Activated B cell treated with CpG ODN at 0.5 μM for 24 hours (primary cell): ENCODE data around the gene MPV17. TPM values are rescaled to one million over a fixed set of nuclear protein-coding genes. Genes with fewer than 3 reads are reported as not detected.
"Not testable (repeated sequence)": the region's sequence is repeated elsewhere in the genome, so short reads cannot be mapped to it uniquely, and the experiment has no call there.

ENCODE experiments used
- ATAC-seq: fragments of 200-7000 bp; cut with Tn5 transposase; one replicate; pipeline ENCODE4 v1.10.0; 2021; ENCODE audit warnings: low read depth, mild to moderate bottlenecking, moderate library complexity
- CTCF ChIA-PET: fragments of 350-600 bp; sonication (Branson Sonifier 250); formaldehyde crosslinking; loops from one replicate; lab custom pipeline; 2021; ENCODE audit warnings: antibody characterized with exemption; lab: Charles Lee
- POLR2A ChIA-PET: fragments of 350-600 bp; sonication (Branson Sonifier 250); formaldehyde crosslinking; loops from one replicate; lab custom pipeline; 2021; ENCODE audit warnings: antibody characterized with exemption; lab: Charles Lee
- DNase-seq: peaks from one replicate; pipeline ENCODE4 v3.0.0; 2022
- H3K27ac Mint-ChIP-seq: one replicate; pipeline ENCODE4 v1.8.0; 2020; ENCODE audit warnings: mixed read lengths
- H3K27me3 Mint-ChIP-seq: one replicate; pipeline ENCODE4 v1.8.0; 2021; ENCODE audit warnings: mixed read lengths
- H3K36me3 Mint-ChIP-seq: one replicate; pipeline ENCODE4 v1.8.0; 2021; ENCODE audit warnings: low read depth, mixed read lengths
- H3K4me1 Mint-ChIP-seq: one replicate; pipeline ENCODE4 v1.8.0; 2021; ENCODE audit warnings: mixed read lengths
- H3K4me3 Mint-ChIP-seq: one replicate; pipeline ENCODE4 v1.8.0; 2020; ENCODE audit warnings: mild to moderate bottlenecking, mixed read lengths
- H3K9me3 Mint-ChIP-seq: one replicate; pipeline ENCODE4 v1.8.0; 2020; ENCODE audit warnings: mixed read lengths
- CTCF ChIP-seq: fragments of 200-600 bp; IDR thresholded peaks from one replicate; pipeline ENCODE4 v1.8.0; 2022; ENCODE audit warnings: antibody characterized with exemption, mild to moderate bottlenecking
- intact Hi-C: fragments of 100-400 bp; cut with micrococcal nuclease; formaldehyde crosslinking; loops from one replicate; pipeline ENCODE4 v1.15.1; 2024
- total RNA-seq: library from RNA; stranded (reverse); gene quantifications from 2 replicates; pipeline ENCODE4 v1.2.3, GENCODE V29; 2022

MPV17 gene
- total RNA-seq, 1 donor from 2014 or later = 98.3 TPM

GRCh38 chr2:27280826-27281225 is 42.1 kb downstream of the MPV17 start:
- Mint-ChIP-seq H3K27ac (no peak overlapping the region), H3K4me3 (no peak overlapping the region), H3K27me3 (peaks cover 18% of the 10 kb centered on the region), H3K9me3 (no peaks in the 10 kb centered on the region), H3K4me1 (peaks cover 5% of the 10 kb centered on the region), H3K36me3 (no peaks in the 10 kb centered on the region)
- ChIA-PET CTCF (interaction anchor here (0.6 to 6.6 kb wide), 13 partner anchors 9 to 321 kb away, joined by 3 to 100 read pairs (median 11); partner anchors contain the start of gene PREB), POLR2A (interaction anchor here (0.5 to 1.1 kb wide), 2 partner anchors 12 to 18 kb away, joined by 4 read pairs; partner anchors contain the start of gene SLC30A3)
- no peak for TF ChIP-seq CTCF
- ATAC-seq (no peak), DNase-seq (no peak)
- intact Hi-C loops = loop anchor here (1.0 to 5.0 kb wide), 7 partner anchors 31 to 435 kb away; partner anchors contain the start of genes KHK and MPV17

DNA sequence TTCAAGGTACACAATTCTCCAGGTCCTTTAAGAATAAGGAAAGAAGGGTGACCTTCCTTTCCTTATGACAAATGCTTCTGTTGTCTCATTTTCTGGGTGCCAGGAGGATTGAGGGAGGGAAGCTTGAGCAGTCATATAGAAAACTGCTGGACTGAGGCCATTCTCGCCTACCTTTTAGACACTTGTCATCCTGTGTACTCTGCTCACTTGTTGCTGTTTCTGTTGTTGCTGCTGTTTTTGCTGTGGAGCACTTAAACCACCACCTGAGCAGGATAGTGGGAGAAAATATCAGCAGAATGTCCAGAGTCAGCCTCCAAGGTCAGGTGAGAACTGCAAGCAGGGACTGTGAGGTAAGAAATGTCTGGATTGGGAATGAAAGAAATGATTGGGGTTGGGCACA is 44.9 kb downstream of the MPV17 start:
- H3K27me3 Mint-ChIP-seq = peaks cover 19% of the 10 kb centered on the region
- ATAC-seq = no peak
- H3K27ac Mint-ChIP-seq = no peak overlapping the region
- ChIA-PET CTCF (interaction anchor here (0.9 to 3.3 kb wide), 3 partner anchors 25 to 252 kb away, joined by 3 to 12 read pairs (median 11); no protein-coding TSS in a partner anchor), POLR2A (no interaction called here)
- no peak for DNase-seq
- H3K4me3 Mint-ChIP-seq = no peak overlapping the region
- no peaks in the 10 kb centered on the region for H3K9me3 Mint-ChIP-seq
- peaks cover 5% of the 10 kb centered on the region for H3K4me1 Mint-ChIP-seq
- TF ChIP-seq CTCF = no peak
- H3K36me3 Mint-ChIP-seq = no peaks in the 10 kb centered on the region
- intact Hi-C loops = no loop called here

DNA sequence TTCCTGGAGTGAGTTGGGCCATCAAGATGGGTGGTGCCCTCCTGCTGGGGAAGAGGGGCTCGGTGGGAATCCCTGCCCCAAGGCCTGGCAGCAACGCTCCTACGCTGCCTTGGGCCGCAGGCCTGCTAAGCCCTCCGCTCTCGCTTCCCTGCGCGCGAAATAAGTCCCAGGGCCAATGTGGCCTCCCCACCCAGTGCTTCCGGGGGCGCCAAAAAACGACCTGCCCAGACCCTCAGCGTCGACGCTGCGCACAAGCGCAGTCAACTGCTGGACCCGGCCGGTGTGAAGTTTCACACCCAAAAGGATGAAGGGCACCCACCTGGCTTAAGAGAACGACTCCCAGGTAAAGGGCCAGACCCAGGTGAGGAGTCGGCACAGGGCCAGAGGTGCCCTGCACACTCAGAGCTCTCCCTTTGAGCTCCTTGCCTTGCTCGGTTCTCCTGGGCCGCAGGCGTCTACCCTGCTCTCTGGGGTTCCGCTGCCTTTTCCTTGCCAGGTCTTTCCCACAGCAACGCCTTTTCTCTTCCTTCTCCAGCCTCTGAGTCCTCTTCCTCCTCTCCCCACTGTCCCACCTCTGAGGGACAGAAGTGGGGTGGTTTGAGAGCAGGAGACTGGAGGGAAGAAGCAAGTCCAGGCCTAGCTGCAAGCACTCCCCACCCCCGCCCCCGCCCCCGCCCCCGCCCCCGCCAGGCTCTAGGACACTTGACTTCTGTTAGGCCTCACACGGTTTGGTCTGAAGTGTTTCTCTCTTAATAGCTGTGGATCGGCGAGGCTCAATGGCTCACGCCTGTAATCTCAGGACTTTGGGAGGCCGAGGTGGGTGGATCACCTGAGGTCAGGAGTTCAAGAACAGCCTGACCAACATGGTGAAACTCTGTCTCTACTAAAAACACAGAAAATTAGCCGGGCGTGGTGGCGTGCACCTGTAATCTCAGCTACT is 47.4 kb downstream of the MPV17 start, which contains the start of gene DNAJC5G:
DNAJC5G (plus strand) TSS at position 223 of the 940 bp plus-strand sequence. CDS start 1,296 bp downstream, outside the sequence.
- TF ChIP-seq CTCF = no peak
- intact Hi-C loops = no loop called here
- ChIA-PET POLR2A (no interaction called here), CTCF (no interaction called here)
- ATAC-seq (no peak), DNase-seq (no peak)
- H3K27ac Mint-ChIP-seq = no peak within 1 kb of the TSS
- peaks cover 10% of the 10 kb centered on the region for H3K27me3 Mint-ChIP-seq
- no peaks in the 10 kb centered on the region for H3K9me3 Mint-ChIP-seq
- H3K4me1 Mint-ChIP-seq = peaks cover 5% of the 10 kb centered on the region
- H3K36me3 Mint-ChIP-seq = no peaks in the 10 kb centered on the region
- no peak within 1 kb of the TSS for H3K4me3 Mint-ChIP-seq

- H3K27ac Mint-ChIP-seq, ATAC-seq, POLR2A ChIA-PET, intact Hi-C loops, DNase-seq, H3K36me3 Mint-ChIP-seq, H3K4me1 Mint-ChIP-seq, H3K9me3 Mint-ChIP-seq, H3K4me3 Mint-ChIP-seq: not testable (repeated sequence)
- CTCF ChIA-PET = interaction anchor here (0.7 kb wide), 1 partner anchor 31 kb away, joined by 3 read pairs; no protein-coding TSS in a partner anchor
- H3K27me3 Mint-ChIP-seq = peaks cover 16% of the 10 kb centered on the region
Measured at GRCh38 chr2:27272537-27273522, 50.1 kb downstream of the MPV17 start.
